ENCODE results near the gene HIVEP3.

Gene HIVEP3

GRCh38 chr1:41660570-41661427 lies 257.9 kb downstream of the HIVEP3 start:
- DNase-seq = no peak

GRCh38 chr1:41659903-41660302 lies 258.8 kb downstream of the HIVEP3 start:
- DNase-seq = no peak

GRCh38 chr1:41659159-41659495 lies 259.6 kb downstream of the HIVEP3 start:
- no peak for DNase-seq

GRCh38 chr1:41658431-41659158 lies 260.1 kb downstream of the HIVEP3 start:
- no peak for DNase-seq

- DNase-seq = no peak
Measured at GRCh38 chr1:41657679-41658295, 260.9 kb downstream of the HIVEP3 start.

GRCh38 chr1:41656825-41657500 lies 261.8 kb downstream of the HIVEP3 start:
- no peak for DNase-seq

- no peak for DNase-seq
Measured at GRCh38 chr1:41656068-41656467, 262.7 kb downstream of the HIVEP3 start.

- no peak for DNase-seq
Measured at GRCh38 chr1:41655632-41656031, 263.1 kb downstream of the HIVEP3 start.

GRCh38 chr1:41653574-41653973 lies 265.1 kb downstream of the HIVEP3 start:
- no peak for DNase-seq

- DNase-seq = no peak
Measured at GRCh38 chr1:41652384-41653265, 266.1 kb downstream of the HIVEP3 start.

- no peak for DNase-seq
Measured at GRCh38 chr1:41650028-41650880, 268.5 kb downstream of the HIVEP3 start.

- no peak for DNase-seq
Measured at GRCh38 chr1:41649396-41650027, 269.2 kb downstream of the HIVEP3 start.

GRCh38 chr1:41648844-41649243 lies 269.9 kb downstream of the HIVEP3 start:
- no peak for DNase-seq

- no peak for DNase-seq
Measured at GRCh38 chr1:41648230-41648629, 270.5 kb downstream of the HIVEP3 start.

GRCh38 chr1:41647221-41648135 lies 271.2 kb downstream of the HIVEP3 start:
- no peak for DNase-seq

- DNase-seq = no peak
Measured at GRCh38 chr1:41646186-41646585, 272.5 kb downstream of the HIVEP3 start.

GRCh38 chr1:41645062-41645461 lies 273.7 kb downstream of the HIVEP3 start:
- DNase-seq = no peak

GRCh38 chr1:41642922-41643821 lies 275.6 kb downstream of the HIVEP3 start:
- DNase-seq = no peak
